Tibial artery (tissue), 4 donors: ENCODE data around the gene AVPR2.

Source experiments
- DNase-seq, 2 donors: peaks; one replicate each; pipeline ENCODE4 v3.0.0-alpha.2; 2019
- H3K27ac ChIP-seq, 2 donors: fragments of 200-600 bp; sonication (generic) in 1 of 2; 1 replicate in 1 of 2; 2 replicates in 1 of 2; pipeline ENCODE4 v1.5.1; 2018 to 2019; ENCODE audit warnings: mild to moderate bottlenecking in 1 of 2
- H3K27me3 ChIP-seq, 2 donors: fragments of 200-600 bp; sonication (generic) in 1 of 2; one replicate each; pipeline versions ENCODE4 v1.5.1 to v1.6.0; 2016 to 2019
- H3K36me3 ChIP-seq, 3 donors: fragments of 200-600 bp; sonication (generic) in 2 of 3; one replicate each; pipeline ENCODE4 v1.5.1; 2016 to 2019; ENCODE audit warnings: mild to moderate bottlenecking in 2 of 3
- H3K4me1 ChIP-seq, 4 donors: fragments of 200-600 bp; sonication (generic) in 2 of 4; 1 replicate in 3 of 4; 2 replicates in 1 of 4; pipeline ENCODE4 v1.5.1; 2016 to 2019
- H3K4me3 ChIP-seq, 2 donors: fragments of 200-600 bp; sonication (generic) in 1 of 2; 1 replicate in 1 of 2; 2 replicates in 1 of 2; pipeline ENCODE4 v1.5.1; 2018 to 2019; ENCODE audit warnings: mild to moderate bottlenecking in 2 of 2
- H3K9me3 ChIP-seq, 3 donors: fragments of 200-600 bp; sonication (generic) in 1 of 3; one replicate each; pipeline ENCODE4 v1.5.1; 2016 to 2019
- CTCF ChIP-seq, 2 experiments: fragments of 200-600 bp in 1 of 2; fragments of 450-650 bp in 1 of 2; IDR thresholded peaks; one replicate each; pipeline ENCODE4 v1.5.1; 2017 to 2019; ENCODE audit warnings: antibody characterized with exemption in 2 of 2, mild to moderate bottlenecking in 1 of 2, moderate library complexity in 1 of 2
- intact Hi-C: fragments of 100-400 bp; cut with DNase I; formaldehyde crosslinking; loops from one replicate; pipeline ENCODE4 v1.15.0; 2023; ENCODE audit warnings: low total_unique reads

Gene AVPR2

GRCh38 chrX:153902385-153902784 lies 2.1 kb upstream of the AVPR2 start:
- Histone ChIP-seq H3K4me1 (peaks cover 0 to 16% (median 0%) of the 10 kb centered on the region in 4 donors), H3K9me3 (no peaks in the 10 kb centered on the region), H3K36me3 (no peaks in the 10 kb centered on the region), H3K4me3 (no peak overlapping the region), H3K27ac (no peak overlapping the region), H3K27me3 (no peaks in the 10 kb centered on the region)
- TF ChIP-seq CTCF (IDR thresholded peaks at IDR 0.05): no peak
- DNase-seq: no peak
- intact Hi-C loops: no loop called here

DNA sequence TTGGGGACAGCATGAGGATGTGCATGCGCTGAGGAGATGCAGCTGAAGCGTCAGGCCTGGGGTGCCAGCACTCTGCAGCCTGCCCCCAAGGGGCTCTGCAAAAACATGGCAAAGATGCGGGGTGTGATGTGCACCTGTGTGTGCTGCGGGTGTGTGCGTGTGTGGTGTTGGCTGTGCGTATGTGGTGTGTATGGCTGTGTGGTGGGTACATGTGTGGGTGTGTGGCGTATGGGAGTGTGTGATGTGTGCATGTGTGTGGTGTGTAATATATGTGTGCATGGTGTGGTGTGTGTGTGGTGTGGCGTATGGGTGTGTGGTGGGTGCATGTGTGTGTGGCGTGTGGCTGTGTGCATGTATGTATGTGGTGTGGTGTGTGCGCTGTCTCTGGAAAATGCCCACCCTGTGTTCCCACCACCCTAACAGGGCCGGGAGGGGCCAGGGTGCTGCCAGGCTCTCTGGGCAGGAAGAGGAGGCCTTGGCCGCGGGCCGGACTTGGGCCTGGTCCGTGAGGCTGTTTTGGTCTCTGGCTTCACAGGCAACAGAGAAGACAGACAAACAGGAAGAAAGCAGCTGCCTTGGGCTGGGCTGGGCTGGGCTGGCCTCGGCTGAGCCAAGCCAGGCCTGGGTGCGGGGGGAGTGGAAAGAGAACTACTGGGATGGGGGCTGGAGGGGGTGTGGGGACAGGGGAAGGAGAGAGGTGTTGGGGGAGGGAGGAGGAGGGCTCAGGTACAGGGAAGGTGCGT lies 1.1 kb upstream of the AVPR2 start:
- Histone ChIP-seq H3K4me1 (peaks cover 0 to 16% (median 0%) of the 10 kb centered on the region in 4 donors), H3K27me3 (no peaks in the 10 kb centered on the region), H3K27ac (no peak overlapping the region), H3K36me3 (no peaks in the 10 kb centered on the region), H3K9me3 (no peaks in the 10 kb centered on the region), H3K4me3 (no peak overlapping the region)
- intact Hi-C loops: no loop called here
- peak in 1 of 2 donors; percentile 25 for DNase-seq
- no peak for TF ChIP-seq CTCF (IDR thresholded peaks at IDR 0.05)

DNA sequence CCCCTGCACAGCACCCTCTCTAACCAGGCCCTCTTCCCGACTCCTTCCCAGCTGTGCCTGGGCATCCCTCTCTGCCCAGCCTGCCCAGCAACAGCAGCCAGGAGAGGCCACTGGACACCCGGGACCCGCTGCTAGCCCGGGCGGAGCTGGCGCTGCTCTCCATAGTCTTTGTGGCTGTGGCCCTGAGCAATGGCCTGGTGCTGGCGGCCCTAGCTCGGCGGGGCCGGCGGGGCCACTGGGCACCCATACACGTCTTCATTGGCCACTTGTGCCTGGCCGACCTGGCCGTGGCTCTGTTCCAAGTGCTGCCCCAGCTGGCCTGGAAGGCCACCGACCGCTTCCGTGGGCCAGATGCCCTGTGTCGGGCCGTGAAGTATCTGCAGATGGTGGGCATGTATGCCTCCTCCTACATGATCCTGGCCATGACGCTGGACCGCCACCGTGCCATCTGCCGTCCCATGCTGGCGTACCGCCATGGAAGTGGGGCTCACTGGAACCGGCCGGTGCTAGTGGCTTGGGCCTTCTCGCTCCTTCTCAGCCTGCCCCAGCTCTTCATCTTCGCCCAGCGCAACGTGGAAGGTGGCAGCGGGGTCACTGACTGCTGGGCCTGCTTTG lies 1.1 kb downstream of the AVPR2 start:
- H3K27me3 ChIP-seq: no peaks in the 10 kb centered on the region
- H3K4me3 ChIP-seq: no peak overlapping the region
- intact Hi-C loops: no loop called here
- H3K9me3 ChIP-seq: no peaks in the 10 kb centered on the region
- H3K36me3 ChIP-seq: no peaks in the 10 kb centered on the region
- peaks cover 0 to 16% (median 0%) of the 10 kb centered on the region in 4 donors for H3K4me1 ChIP-seq
- TF ChIP-seq CTCF (IDR thresholded peaks at IDR 0.05): no peak
- H3K27ac ChIP-seq: no peak overlapping the region
- no peak for DNase-seq

DNA sequence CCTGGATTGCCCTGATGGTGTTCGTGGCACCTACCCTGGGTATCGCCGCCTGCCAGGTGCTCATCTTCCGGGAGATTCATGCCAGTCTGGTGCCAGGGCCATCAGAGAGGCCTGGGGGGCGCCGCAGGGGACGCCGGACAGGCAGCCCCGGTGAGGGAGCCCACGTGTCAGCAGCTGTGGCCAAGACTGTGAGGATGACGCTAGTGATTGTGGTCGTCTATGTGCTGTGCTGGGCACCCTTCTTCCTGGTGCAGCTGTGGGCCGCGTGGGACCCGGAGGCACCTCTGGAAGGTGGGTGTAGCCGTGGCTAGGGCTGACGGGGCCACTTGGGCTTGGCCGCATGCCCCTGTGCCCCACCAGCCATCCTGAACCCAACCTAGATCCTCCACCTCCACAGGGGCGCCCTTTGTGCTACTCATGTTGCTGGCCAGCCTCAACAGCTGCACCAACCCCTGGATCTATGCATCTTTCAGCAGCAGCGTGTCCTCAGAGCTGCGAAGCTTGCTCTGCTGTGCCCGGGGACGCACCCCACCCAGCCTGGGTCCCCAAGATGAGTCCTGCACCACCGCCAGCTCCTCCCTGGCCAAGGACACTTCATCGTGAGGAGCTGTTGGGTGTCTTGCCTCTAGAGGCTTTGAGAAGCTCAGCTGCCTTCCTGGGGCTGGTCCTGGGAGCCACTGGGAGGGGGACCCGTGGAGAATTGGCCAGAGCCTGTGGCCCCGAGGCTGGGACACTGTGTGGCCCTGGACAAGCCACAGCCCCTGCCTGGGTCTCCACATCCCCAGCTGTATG lies 1.8 kb downstream of the AVPR2 start:
- H3K9me3 ChIP-seq: no peaks in the 10 kb centered on the region
- no peaks in the 10 kb centered on the region for H3K36me3 ChIP-seq
- no peak for DNase-seq
- no peaks in the 10 kb centered on the region for H3K27me3 ChIP-seq
- H3K4me1 ChIP-seq: peaks cover 0 to 11% (median 0%) of the 10 kb centered on the region in 4 donors
- no peak overlapping the region for H3K27ac ChIP-seq
- intact Hi-C loops: no loop called here
- TF ChIP-seq CTCF (IDR thresholded peaks at IDR 0.05): no peak
- no peak overlapping the region for H3K4me3 ChIP-seq

- no peak overlapping the region for H3K4me3 ChIP-seq
- intact Hi-C loops: no loop called here
- no peaks in the 10 kb centered on the region for H3K36me3 ChIP-seq
- no peaks in the 10 kb centered on the region for H3K9me3 ChIP-seq
- no peak for TF ChIP-seq CTCF (IDR thresholded peaks at IDR 0.05)
- DNase-seq: no peak
- no peaks in the 10 kb centered on the region for H3K27me3 ChIP-seq
- peaks cover 0 to 11% (median 0%) of the 10 kb centered on the region in 4 donors for H3K4me1 ChIP-seq
- no peak overlapping the region for H3K27ac ChIP-seq
These were observed 3.0 kb downstream of the AVPR2 start for GRCh38 chrX:153907456-153907855.
